Ovary (tissue), 9 donors: Measurements from ENCODE around the gene KCNA5. TPM values are rescaled to one million over a fixed set of nuclear protein-coding genes. Genes with fewer than 3 reads are reported as not detected.

Experiments used
- DNase-seq, 5 donors: peaks; one replicate each; pipeline ENCODE4 v3.0.0-alpha.2; 2019 to 2020
- H3K27ac ChIP-seq, 2 donors: fragments of 200-600 bp; one replicate each; pipeline versions ENCODE4 v1.5.1 to v1.8.0; 2019 to 2022
- H3K27me3 ChIP-seq: fragments of 200-600 bp; one replicate; pipeline ENCODE4 v1.8.0; 2022
- H3K36me3 ChIP-seq: fragments of 200-600 bp; sonication (generic); one replicate; pipeline ENCODE4 v1.5.1; 2019
- H3K4me1 ChIP-seq: one replicate; pipeline ENCODE4 v1.8.1; 2013; ENCODE audit warnings: mild to moderate bottlenecking, moderate library complexity; ENCODE audit not compliant: insufficient read depth
- H3K4me3 ChIP-seq: fragments of 200-600 bp; sonication (generic); one replicate; pipeline ENCODE4 v1.5.1; 2017
- H3K9me3 ChIP-seq, 2 donors: fragments of 200-600 bp in 1 of 2; sonication (generic) in 1 of 2; one replicate each; pipeline versions ENCODE4 v1.5.1 to v1.8.1; 2013 to 2019; ENCODE audit warnings: mild to moderate bottlenecking in 1 of 2, moderate library complexity in 1 of 2
- EP300 ChIP-seq: sonication (generic); formaldehyde crosslinking; IDR thresholded peaks from one replicate; pipeline ENCODE4 v1.6.1; 2017; ENCODE audit warnings: antibody characterized with exemption
- POLR2A ChIP-seq: fragments of 450-650 bp; IDR thresholded peaks from one replicate; pipeline ENCODE4 v1.6.1; 2017; ENCODE audit warnings: antibody characterized with exemption, mild to moderate bottlenecking, moderate library complexity
- WGBS, 3 donors: extraction: QIAGEN DNeasy Blood & Tissue Kit in 1 of 3; methylation state at CpG; one replicate each; pipeline versions ENCODE4 v1.1.5 to v1.1.7; 2013 to 2017; 5-methylcytosine and 5-hydroxymethylcytosine counted together
- intact Hi-C, 4 donors: fragments of 100-400 bp; cut with DNase I; formaldehyde crosslinking; loops; one replicate each; pipeline versions ENCODE4 v1.11.0 to v1.15.1; 2022 to 2023
- polyA plus RNA-seq, 2 donors: library from polyadenylated mRNA; stranded (reverse); fragments of 200-250 nt in 1 of 2; fragments of 350-450 nt in 1 of 2; fragmentation: Illumina TruSeq in 1 of 2; extraction: RNeasy Lipid Tissue Mini Kit (QIAGEN cat#74804) in 1 of 2; gene quantifications; one replicate each; pipeline ENCODE4 v1.2.3, GENCODE V29; 2013 to 2014
- total RNA-seq, 7 donors: library from RNA; depleted of rRNA in 2 of 7; stranded (reverse); fragments of >200 nt in 2 of 7; fragmentation: NEBNext Ultra II Directional in 3 of 7; extraction: Animal tissue kit (Norgen Biotek cat#: 25700) in 3 of 7; gene quantifications; one replicate each; pipeline versions ENCODE4 v1.1.0 to v1.2.4, GENCODE V29; 2016 to 2023
- TF ChIP-seq, protein P1 (sequence below), 3 donors: fragments of 450-650 bp in 2 of 3; fragments of 200-600 bp in 1 of 3; IDR thresholded peaks; one replicate each; pipeline versions ENCODE4 v1.5.1 to v1.8.0; 2016 to 2022; ENCODE audit warnings: antibody characterized with exemption in 3 of 3, mild to moderate bottlenecking in 1 of 3
- donor health status: DM: no; HTN: no; CAD: no; lungs with moderate emphysema.
- donor health status: DM: no; HTN: no; CAD: no.
- donor health status: Bipolar disorder and iron deficiency.
- donor health status: DM: yes; HTN: yes; CAD: no.
- donor health status: DM: no; HTN: no; CAD: no.
- donor health status: DM: yes; HTN: yes; CAD: no.

Gene KCNA5
- total and polyA plus RNA-seq, 9 donors = 0.34 to 3.5 (median 0.74) TPM

DNA sequence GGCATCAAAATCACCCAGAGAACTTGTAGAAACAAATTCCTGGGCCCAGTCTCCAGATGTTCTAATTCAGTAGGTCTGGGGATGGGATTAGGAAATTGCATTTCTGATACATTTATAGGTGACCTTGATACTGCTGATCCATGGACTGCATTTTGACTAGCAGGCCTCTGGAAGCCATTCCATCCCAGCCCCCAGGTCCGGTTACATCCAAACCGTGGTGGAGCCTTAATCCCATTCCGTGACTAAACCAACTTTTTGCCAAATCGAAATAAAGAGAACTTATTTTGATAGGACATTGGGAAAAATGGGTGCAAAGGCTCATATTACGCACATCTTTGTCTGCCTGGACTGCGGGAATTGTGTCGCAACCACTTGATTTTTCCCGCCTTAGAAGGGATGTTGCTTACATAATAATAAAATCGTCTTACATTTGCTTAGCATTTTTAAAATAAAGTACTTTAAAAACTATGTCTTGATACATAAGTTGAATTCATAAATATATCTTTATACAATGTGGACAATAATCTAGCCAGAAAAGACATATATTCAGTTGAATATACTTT lies 5.8 kb upstream of the KCNA5 start:
- DNase-seq = no peak
- intact Hi-C loops = no loop called here
- no peaks in the 10 kb centered on the region for H3K27me3 ChIP-seq
- H3K27ac ChIP-seq = no peak overlapping the region
- H3K4me1 ChIP-seq = no peaks in the 10 kb centered on the region
- no peaks in the 10 kb centered on the region for H3K36me3 ChIP-seq
- 84 to 87% (median 85%) methylated on average over 9 of the region's 9 CpGs for WGBS, 3 donors
- H3K9me3 ChIP-seq = no peaks in the 10 kb centered on the region
- no peak overlapping the region for H3K4me3 ChIP-seq
- TF ChIP-seq POLR2A (no peak), EP300 (no peak)
- TF ChIP-seq, protein P1, sequence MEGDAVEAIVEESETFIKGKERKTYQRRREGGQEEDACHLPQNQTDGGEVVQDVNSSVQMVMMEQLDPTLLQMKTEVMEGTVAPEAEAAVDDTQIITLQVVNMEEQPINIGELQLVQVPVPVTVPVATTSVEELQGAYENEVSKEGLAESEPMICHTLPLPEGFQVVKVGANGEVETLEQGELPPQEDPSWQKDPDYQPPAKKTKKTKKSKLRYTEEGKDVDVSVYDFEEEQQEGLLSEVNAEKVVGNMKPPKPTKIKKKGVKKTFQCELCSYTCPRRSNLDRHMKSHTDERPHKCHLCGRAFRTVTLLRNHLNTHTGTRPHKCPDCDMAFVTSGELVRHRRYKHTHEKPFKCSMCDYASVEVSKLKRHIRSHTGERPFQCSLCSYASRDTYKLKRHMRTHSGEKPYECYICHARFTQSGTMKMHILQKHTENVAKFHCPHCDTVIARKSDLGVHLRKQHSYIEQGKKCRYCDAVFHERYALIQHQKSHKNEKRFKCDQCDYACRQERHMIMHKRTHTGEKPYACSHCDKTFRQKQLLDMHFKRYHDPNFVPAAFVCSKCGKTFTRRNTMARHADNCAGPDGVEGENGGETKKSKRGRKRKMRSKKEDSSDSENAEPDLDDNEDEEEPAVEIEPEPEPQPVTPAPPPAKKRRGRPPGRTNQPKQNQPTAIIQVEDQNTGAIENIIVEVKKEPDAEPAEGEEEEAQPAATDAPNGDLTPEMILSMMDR (IDR thresholded peaks at IDR 0.05) = no peak

- Histone ChIP-seq H3K36me3 (no peaks in the 10 kb centered on the region), H3K4me3 (no peak overlapping the region), H3K27ac (no peak overlapping the region), H3K4me1 (no peaks in the 10 kb centered on the region), H3K27me3 (no peaks in the 10 kb centered on the region), H3K9me3 (no peaks in the 10 kb centered on the region)
- TF ChIP-seq POLR2A (no peak), EP300 (no peak)
- TF ChIP-seq, protein P1 (IDR thresholded peaks at IDR 0.05) = no peak
- intact Hi-C loops = no loop called here
- no peak for DNase-seq
- 22 to 29% (median 25%) methylated on average over 4 of the region's 4 CpGs for WGBS, 3 donors
These were observed 4.8 kb upstream of the KCNA5 start for GRCh38 chr12:5038781-5039311.

DNA sequence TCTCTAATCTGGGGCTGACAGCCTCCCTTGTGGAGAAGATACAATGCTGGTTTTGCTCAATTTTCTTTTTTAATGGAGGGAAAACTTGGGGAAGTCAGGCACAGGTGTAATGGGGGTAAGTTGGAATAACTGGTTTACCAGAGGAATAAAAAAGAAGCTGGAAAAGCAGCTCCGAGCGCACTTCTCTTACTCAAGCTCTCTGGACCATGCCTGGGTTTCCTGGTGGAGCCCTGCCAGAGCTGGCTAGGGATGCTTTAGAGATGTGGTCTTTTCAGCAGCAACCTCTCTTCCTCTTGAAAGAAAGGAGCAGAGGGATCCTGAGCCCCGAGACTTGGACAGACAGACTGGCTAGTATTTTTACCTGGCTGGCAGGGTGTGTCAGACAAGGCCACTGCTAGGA lies 3.9 kb upstream of the KCNA5 start:
- TF ChIP-seq POLR2A (no peak), EP300 (no peak)
- TF ChIP-seq, protein P1 (IDR thresholded peaks at IDR 0.05) = no peak
- Histone ChIP-seq H3K9me3 (no peaks in the 10 kb centered on the region), H3K4me3 (no peak overlapping the region), H3K36me3 (no peaks in the 10 kb centered on the region), H3K4me1 (no peaks in the 10 kb centered on the region), H3K27me3 (no peaks in the 10 kb centered on the region), H3K27ac (no peak overlapping the region)
- intact Hi-C loops = no loop called here
- DNase-seq = no peak
- WGBS, 3 donors = 68 to 84% (median 69%) methylated on average over 3 of the region's 3 CpGs

- no peaks in the 10 kb centered on the region for H3K27me3 ChIP-seq
- no peaks in the 10 kb centered on the region for H3K36me3 ChIP-seq
- H3K4me1 ChIP-seq = no peaks in the 10 kb centered on the region
- WGBS, 3 donors = 64 to 71% (median 68%) methylated on average over 5 of the region's 5 CpGs
- TF ChIP-seq, protein P1 (IDR thresholded peaks at IDR 0.05) = no peak
- TF ChIP-seq EP300 = no peak
- no peak for TF ChIP-seq POLR2A
- DNase-seq = no peak
- H3K4me3 ChIP-seq = no peak overlapping the region
- no peak overlapping the region for H3K27ac ChIP-seq
- H3K9me3 ChIP-seq = no peaks in the 10 kb centered on the region
- intact Hi-C loops = no loop called here
These were observed 3.3 kb upstream of the KCNA5 start for GRCh38 chr12:5040368-5040767.
